Limb (tissue), 2 donors: ENCODE results near the gene TEAD4.

Experiments
- DNase-seq, 2 donors: peaks; one replicate each; pipeline ENCODE4 v3.0.0-alpha.2; 2016; ENCODE audit errors: extremely low spot score in 2 of 2

TEAD4 gene

DNA sequence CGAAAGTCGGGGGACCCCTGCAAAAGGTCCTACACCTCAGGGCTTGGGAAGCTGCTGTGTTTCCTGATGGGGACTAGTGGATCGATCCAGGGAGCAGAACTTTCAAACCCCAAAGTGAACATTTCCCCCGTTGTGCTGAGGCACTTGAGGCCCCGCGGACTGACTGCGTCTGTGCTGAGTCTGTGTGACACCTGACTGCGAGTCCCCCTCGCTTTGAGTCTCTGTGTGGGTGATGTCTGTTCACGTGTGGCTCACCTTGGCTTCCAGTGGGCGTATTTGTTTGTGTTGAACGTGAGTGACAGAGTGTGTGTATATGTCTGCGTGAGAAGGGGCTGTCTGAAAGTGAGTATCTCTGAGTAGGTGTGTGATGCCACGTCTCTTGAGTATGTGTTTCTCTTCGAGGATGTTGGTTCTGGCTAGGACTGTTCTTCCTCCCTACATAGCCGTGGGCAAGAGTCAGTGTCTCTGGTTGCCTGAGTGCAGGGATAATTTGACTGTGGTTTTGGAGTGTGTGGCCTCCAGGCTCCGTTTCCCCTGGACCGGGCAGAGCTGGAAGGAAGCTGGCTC, 1.3 kb downstream of the TEAD4 start:
- no peak for DNase-seq

DNA sequence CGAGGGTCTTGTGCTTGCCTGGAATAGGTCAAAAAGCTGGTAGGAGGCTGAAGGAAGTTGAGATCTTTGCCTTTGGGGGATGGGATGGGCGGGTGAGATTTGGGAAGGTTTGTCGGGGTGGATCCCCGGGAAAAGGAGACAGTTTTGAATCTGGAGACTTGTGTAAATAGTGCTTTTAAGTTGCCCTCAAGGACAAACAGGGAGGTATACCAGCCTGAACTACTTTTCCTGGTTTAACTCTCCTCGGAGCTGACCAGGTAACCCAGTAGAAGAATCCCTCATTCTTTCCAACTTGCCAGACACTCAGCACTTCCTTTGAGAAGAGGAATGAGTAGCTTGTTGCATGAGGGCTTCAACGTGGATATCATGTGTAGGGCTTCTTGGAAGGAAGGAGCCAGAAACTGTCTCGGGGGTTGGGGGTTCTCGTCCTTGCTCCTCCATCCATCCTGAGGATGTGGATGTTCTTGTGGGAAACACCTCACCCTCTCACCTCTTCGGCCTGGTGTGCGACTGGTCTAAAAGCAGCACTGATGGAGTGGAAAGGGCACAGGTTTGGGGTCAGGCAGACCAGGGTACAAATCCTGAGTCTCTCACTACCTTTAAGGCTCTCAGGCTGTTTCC, 1.9 kb downstream of the TEAD4 start:
- DNase-seq: no peak

DNA sequence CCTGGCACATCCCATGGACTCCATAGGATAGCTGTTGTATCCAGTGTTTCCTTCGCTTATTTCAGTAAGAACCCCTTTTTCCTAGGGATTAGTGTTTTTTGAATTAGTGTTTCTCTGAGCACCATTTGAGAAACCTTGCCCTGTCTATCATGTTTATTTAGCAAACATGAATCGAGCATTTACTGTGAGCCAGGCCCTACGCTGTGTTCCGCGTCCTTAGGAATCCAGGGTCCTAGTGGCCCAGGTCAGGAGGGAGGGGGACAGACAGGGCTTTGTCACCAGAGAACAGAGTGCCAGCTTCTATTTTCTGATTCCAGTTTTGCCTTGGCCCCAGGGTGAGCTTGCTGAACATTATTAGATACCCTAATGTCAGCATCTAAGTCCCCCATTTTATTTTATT, 2.5 kb downstream of the TEAD4 start:
- DNase-seq: no peak

GRCh38 chr12:2963154-2963759, 4.1 kb downstream of the TEAD4 start:
- DNase-seq: no peak

DNA sequence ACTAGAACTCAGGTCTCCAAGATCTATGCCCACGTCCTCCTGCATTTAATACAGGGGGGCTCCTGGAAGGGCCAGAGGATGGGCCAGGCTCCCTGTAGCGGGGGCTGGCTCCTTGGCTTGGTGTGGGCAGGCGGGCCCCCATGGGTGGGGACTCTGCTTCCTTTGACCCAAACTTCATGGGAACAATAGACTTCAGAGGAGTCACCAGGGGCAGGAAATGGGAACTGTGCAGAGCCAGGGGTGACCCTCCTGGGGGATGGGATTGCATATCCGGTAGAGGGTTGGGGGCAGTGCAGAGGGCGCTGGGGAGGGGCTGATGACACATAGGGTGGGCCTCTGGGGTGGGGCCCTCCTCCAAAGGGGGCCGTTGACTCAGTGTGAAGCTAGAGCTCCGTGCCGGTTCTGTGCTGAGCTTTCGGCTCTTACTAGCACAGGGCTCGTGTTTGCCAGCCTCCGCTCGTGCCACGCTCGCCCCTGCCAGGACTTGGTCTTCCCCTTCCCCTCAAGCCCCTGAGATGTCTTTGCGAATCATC, 4.6 kb downstream of the TEAD4 start:
- no peak for DNase-seq

GRCh38 chr12:2967651-2968050, 8.5 kb downstream of the TEAD4 start:
- no peak for DNase-seq

DNA sequence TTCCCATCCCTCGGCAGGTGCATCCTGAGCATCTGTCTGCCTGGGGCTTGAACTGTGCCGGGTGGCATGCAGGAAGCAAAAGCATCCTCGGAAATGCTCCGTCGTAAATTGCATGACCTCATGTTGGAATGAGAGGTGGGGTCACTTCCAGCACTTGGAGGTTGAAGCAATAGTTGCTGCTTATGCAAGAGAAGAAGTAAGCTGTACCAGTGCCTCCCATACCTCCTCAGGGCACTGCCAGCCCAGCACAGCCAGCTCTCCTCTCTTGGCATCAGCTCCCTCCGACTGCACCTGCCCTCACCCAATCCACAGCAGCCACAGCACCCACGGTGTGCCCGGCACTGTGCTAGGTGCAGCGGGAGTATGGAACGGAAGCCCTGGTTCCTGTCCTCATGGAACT, 11.5 kb downstream of the TEAD4 start:
- DNase-seq: no peak

GRCh38 chr12:2973566-2973965, 14.4 kb downstream of the TEAD4 start:
- no peak for DNase-seq

DNA sequence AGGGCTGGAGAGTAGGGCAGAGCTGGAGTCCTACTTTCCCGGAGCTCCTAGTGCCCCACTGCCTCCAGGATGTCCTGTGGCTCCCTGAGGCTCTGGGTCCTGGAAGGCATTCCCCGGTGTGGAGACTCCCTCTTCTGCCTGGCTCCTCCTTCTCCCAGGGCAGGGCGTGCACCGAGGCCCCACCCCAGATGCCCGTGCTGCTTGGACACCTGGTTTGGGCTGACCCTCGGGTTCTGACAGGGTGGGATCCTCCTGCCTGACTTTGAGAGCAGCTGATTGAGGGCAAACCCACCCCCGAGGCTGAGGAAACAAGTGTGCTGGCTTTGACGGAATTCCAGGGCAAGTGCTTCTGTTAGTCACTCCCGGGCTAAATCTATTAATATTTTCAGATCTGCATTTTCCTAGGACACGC, 15.4 kb downstream of the TEAD4 start:
- DNase-seq: no peak

- DNase-seq: no peak
Observed at GRCh38 chr12:2976581-2976996, 17.4 kb downstream of the TEAD4 start.

DNA sequence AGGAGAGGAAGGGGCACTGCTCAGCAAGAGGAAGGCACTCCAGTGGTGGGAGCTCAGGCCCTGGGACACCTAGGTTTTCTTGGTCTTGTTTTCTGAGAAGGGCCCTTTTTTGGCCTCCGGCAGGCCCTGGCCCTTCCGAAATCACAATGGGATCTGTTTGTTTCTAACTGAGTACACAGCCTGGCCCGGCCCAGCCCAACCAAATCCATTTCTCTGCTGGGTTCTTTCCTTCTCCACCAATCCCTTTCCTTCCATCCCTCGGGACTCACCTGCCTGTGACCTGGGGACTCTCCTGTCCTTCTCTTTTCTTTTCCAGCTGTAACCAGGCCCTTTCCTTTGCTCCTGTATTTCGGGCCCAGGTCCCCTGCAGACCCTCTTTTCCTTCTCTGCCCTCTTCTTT, 18.6 kb downstream of the TEAD4 start:
- no peak for DNase-seq

- DNase-seq: no peak
Observed at GRCh38 chr12:2979806-2980205, 20.6 kb downstream of the TEAD4 start.

GRCh38 chr12:2980630-2981029, 21.4 kb downstream of the TEAD4 start:
- no peak for DNase-seq

DNA sequence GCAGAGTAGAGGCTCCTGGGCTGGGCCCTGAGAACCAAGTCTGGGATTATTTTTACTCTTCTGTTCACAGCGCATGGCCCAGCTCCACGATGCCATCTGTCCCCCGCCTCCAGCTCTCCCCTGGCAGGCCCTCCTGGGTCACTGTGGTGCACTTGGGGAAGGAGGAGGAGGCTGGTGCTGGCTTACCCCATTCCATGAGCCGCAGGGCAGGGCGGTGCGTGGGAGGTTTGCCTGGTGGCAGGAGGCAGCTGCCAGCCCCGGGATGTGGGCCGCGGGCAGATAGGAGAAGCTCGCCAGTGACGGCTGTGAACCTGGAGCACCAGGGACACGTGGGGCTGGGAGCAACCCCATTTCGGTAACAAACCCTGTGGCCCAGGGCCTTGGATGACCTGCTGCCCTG, 23.2 kb downstream of the TEAD4 start:
- no peak for DNase-seq

GRCh38 chr12:2984249-2984648, 25.1 kb downstream of the TEAD4 start:
- no peak for DNase-seq

GRCh38 chr12:2984698-2985097, 25.5 kb downstream of the TEAD4 start:
- DNase-seq: no peak

- DNase-seq: no peak
Observed at GRCh38 chr12:2986876-2987275, 27.7 kb downstream of the TEAD4 start.

- no peak for DNase-seq
Observed at GRCh38 chr12:2988494-2988893, 29.3 kb downstream of the TEAD4 start.

DNA sequence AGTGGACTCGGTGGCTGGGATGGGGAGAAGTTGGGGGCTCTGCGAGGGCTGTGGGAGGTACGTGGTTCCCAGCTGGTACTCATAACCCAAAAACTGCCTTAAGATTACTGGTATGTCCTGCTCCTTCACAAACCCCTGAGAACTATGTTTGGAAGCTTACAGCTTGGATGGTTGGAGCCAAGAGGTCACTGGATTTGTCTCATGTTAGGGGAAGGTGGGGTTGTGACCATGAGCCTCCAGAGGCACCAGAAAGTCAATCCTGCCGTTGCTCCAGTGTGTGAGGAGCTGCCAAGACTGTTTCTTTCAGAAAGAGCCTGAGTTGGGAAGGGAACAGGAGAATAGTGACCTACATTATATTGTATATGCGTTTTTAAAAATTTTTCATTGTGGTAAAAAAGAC, 33.5 kb downstream of the TEAD4 start:
- no peak for DNase-seq

- no peak for DNase-seq
Observed at GRCh38 chr12:2997989-2998670, 38.9 kb downstream of the TEAD4 start.

- DNase-seq: peak in 1 of 2 donors; percentile 50
Observed at GRCh38 chr12:2998789-2999264, 39.6 kb downstream of the TEAD4 start.

- no peak for DNase-seq
Observed at GRCh38 chr12:2999265-2999841, 40.2 kb downstream of the TEAD4 start.
